WI38 (cell line): ENCODE data around the gene TFDP1.

Experiments used
- H3K4me3 ChIP-seq: 2 replicates; pipeline ENCODE4 v1.5.1; 2011; ENCODE audit warnings: low read depth, mild to moderate bottlenecking, control low read depth, low read length
- TF ChIP-seq, protein P1 (sequence below): IDR thresholded peaks from 2 replicates; pipeline ENCODE4 v1.5.1; 2012; ENCODE audit warnings: low read depth, mild to moderate bottlenecking, control low read depth, low read length

Gene TFDP1, protein sequence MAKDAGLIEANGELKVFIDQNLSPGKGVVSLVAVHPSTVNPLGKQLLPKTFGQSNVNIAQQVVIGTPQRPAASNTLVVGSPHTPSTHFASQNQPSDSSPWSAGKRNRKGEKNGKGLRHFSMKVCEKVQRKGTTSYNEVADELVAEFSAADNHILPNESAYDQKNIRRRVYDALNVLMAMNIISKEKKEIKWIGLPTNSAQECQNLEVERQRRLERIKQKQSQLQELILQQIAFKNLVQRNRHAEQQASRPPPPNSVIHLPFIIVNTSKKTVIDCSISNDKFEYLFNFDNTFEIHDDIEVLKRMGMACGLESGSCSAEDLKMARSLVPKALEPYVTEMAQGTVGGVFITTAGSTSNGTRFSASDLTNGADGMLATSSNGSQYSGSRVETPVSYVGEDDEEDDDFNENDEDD

DNA sequence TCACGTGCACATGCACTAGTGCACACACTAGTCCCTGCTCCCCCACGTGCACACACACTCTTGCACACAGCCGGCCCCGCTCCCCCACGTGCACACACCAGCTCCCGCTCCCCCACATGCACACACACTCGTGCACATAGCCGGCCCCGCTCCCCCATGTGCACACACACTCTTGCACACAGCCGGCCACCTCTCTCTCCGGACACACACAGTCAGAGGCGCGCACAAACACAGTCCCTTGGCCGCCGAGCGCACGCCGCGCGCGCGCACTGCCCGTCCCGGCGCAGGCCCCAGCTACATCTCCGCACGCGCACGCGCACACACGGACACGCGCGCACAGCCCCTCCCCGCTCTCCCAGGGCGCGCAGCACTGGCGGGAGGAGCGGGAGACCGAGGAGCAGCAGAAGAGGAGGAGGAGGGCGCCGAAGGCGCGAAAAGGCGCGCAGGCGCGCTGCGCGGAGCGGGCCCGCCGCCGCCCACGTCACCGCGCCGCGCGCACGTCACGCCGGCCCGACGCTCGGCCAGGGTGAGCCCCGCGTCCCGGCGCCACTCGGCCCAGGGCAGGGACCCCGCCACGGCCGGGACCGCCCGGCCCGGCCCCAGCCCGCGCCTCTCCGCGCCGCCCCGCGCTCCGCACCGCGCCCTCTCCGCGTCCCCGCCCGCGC, at the start of gene TFDP1:
Gene TFDP1, plus strand, starts transcription at position 549 of the 665 bp plus-strand sequence. CDS start 1,085 bp downstream, outside the sequence.
- H3K4me3 ChIP-seq, result peak within 1 kb of the TSS; percentile 69
- TF ChIP-seq, protein P1, sequence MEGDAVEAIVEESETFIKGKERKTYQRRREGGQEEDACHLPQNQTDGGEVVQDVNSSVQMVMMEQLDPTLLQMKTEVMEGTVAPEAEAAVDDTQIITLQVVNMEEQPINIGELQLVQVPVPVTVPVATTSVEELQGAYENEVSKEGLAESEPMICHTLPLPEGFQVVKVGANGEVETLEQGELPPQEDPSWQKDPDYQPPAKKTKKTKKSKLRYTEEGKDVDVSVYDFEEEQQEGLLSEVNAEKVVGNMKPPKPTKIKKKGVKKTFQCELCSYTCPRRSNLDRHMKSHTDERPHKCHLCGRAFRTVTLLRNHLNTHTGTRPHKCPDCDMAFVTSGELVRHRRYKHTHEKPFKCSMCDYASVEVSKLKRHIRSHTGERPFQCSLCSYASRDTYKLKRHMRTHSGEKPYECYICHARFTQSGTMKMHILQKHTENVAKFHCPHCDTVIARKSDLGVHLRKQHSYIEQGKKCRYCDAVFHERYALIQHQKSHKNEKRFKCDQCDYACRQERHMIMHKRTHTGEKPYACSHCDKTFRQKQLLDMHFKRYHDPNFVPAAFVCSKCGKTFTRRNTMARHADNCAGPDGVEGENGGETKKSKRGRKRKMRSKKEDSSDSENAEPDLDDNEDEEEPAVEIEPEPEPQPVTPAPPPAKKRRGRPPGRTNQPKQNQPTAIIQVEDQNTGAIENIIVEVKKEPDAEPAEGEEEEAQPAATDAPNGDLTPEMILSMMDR, result no peak

DNA sequence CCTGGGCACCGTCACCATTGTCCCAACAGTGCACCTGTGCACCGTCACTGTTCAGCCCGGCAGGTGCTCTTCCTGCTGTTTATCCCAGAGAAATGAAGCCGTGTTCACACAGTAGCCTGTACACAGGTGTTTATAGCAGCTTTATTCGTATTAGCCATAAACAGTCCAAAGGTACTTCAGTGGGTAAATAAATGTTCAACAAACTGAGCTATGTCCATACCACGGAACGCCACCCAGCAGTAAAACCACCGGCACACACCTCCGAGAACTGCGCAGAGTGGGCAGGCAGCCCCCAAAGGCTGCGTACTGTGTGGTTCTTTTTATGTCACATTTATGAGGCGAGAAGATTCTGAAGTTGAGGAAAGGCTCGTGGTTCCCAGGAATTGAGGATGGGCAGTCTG, 49.2 kb upstream of the TFDP1 start:
- TF ChIP-seq, protein P1, result no peak
- no peak overlapping the region for H3K4me3 ChIP-seq

DNA sequence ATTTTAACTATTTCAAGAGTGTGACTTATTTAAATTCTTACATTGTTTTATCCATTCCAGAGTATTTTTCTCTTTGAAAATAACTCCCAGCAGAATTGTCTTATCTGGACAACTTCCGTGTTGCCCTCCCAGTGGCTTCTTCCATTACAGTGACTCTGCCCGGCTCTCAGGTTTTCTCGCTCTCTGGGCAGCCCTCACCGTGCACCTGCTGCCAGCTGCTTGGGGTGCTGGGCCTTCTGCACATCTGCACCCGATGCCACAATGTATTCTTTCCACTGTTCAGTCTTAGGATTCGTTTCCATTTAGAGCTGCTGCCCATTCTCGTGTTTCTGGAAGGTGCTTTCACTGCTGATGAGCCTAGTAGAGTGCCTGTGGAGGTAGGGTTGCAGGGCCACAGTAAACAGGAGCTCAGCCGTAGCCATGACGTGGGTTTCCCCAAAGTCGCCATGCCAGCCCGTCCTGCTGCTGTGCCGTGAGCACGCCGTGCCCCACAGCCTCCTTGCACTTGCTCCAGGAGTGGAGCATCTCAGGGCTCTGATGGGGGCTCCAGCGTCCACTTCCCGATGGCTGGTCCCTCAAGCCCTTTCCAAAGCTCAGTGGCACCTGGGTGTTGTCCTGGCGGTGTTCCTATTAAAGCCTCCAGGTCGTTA, 48.0 kb upstream of the TFDP1 start:
- no peak overlapping the region for H3K4me3 ChIP-seq
- TF ChIP-seq, protein P1, result no peak

DNA sequence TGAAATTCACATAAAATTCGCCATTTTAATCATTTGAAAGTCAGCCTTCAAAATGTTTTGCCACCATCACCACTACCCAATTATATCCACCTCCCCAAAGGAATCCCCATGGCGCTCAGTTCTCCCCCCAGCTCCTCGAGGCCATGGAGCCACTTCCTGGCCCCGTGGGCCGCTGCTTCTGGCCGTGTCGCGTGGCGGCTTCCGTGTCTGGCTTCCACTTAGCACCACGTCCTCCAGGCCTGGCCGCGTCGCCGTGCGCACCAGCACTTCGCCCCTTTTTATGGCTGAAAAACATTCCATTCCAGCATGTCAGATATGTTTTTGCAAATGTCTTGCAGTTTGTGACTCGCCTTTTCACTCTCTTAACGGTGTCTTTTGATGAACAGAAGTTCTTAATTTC, 47.3 kb upstream of the TFDP1 start:
- TF ChIP-seq, protein P1, result no peak
- no peak overlapping the region for H3K4me3 ChIP-seq

DNA sequence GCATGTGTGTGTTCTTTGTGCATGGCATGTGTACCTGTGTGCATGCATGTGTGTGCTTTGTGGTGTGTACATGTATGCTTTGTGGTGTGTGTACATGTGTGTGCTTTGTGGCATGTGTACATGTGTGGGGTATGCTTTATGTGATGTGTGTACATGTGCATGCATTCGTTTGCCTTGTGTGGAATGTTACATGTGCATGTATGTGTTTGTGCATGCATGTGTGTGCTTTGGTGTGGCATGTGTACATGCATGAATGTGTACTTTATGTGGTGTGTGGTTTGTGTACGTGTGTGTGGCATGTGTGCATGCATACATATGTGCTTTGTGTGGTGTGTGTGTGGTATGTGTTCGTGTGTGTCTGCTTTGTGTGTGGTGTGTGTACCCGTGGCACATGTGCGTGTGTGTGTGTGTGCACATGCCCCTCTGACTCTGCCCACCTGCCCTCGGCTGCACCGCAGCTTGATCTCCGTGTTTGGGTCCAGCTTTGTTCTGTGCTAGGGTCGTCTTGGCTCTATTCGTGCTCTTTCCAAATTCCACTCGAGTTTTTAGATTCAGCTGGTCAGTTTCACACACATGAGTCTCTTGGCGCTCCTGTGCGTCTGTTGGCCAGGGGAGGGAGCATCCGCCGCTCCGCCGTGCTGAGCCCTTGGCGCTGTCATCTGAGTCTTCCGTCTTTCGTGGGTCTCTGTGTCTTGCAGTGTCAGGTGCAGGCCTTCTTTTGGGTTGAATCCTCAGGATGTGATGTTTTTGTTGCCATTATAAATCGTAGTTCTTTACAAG, 46.5 kb upstream of the TFDP1 start:
- no peak overlapping the region for H3K4me3 ChIP-seq
- TF ChIP-seq, protein P1, result no peak

DNA sequence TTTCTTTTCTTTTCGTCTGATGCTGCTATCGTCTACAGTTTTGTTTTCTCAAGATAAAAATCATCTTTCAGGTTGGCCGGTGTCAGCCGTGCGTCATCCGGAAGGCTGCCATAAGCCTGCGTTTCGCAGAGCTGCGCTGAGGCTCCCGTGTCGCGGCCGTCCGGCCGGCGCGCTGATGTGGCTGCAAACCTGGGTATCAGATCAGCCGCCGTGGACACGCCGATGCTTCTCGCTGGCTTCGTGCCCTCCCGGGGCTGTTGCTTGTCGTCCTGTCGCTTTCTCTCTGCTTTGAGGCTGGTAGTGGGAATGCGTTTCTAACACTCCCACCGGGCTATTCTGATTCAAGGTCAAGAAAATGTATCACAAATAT, 45.9 kb upstream of the TFDP1 start:
- no peak overlapping the region for H3K4me3 ChIP-seq
- TF ChIP-seq, protein P1, result no peak
